Activated gamma-delta T cell treated with Interleukin-2 at 50 U/mL for 16 hours (primary cell): Measurements from ENCODE around the gene MAPKAPK5.
A peak's percentile ranks its signal among the peaks of the same experiment; 100 is the strongest.
"Not testable (repeated sequence)": the region's sequence is repeated elsewhere in the genome, so short reads cannot be mapped to it uniquely, and the experiment has no call there.

Experiments
- DNase-seq: peaks from one replicate; pipeline ENCODE4 v3.0.0-alpha.2; 2020

MAPKAPK5 gene

GRCh38 chr12:111828338-111828979 lies 13.6 kb upstream of the MAPKAPK5 start:
- no peak for DNase-seq

DNA sequence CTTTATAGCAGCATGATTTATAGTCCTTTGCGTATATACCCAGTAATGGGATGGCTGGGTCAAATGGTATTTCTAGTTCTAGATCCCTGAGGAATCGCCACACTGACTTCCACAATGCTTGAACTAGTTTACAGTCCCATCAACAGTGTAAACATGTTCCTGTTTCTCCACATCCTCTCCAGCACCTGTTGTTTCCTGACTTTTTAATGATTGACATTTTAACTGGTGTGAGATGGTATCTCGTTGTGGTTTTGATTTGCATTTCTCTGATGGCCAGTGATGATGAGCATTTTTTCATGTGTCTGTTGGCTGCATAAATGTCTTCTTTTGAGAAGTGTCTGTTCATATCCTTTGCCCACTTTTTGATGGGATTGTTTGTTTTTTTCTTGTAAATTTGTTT lies 12.4 kb upstream of the MAPKAPK5 start:
- DNase-seq = not testable (repeated sequence)

DNA sequence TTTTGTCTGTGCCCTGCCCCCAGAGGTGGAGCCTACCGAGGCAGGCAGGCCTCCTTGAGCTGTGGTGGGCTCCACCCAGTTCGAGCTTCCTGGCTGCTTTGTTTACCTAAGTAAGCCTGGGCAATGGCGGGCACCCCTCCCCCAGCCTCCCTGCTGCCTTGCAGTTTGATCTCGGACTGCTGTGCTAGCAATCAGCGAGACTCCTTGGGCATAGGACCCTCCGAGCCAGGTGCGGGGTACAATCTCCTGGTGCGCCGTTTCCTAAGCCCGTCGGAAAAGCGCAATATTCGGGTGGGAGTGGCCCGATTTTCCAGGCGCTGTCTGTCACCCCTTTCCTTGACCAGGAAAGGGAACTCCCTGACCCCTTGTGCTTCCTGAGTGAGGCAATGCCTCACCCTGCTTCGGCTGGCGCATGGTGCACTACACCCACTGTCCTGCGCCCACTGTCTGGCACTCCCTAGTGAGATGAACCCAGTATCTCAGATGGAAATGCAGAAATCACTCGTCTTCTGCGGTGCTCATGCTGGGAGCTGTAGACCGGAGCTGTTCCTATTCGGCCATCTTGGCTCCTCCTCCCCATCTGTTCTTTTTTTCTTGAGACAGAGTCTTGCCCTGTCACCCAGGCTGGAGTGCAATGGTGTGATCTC lies 7.2 kb upstream of the MAPKAPK5 start:
- DNase-seq = peak; percentile 34

DNA sequence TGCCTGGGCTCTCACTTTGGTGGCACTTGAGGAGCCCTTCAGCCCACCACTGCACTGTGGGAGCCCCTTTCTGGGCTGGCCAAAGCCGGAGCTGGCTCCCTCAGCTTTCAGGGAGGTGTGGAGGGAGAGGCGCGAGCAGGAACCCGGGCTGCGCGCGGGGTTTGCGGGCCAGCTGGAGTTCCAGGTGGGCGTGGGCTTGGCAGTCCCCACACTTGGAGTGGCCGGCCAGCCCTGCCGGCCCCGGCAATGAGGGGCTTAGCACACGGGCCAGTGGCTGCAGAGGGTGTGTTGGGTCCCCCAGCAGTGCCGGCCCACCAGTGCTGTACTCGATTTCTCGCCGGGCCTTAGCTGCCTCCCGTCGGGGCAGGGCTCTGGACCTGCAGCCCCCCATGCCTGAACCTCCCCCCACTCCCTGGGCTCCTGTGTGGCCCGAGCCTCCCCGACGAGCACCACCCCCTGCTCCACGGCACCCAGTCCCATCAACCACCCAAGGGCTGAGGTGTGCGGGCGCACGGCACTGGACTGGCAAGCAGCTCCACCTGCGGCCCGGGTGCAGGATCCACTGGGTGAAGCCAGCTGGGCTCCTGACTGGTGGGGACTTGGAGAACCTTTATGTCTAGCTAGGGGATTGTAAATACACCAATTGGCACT lies 6.4 kb upstream of the MAPKAPK5 start:
- DNase-seq = not testable (repeated sequence)

DNA sequence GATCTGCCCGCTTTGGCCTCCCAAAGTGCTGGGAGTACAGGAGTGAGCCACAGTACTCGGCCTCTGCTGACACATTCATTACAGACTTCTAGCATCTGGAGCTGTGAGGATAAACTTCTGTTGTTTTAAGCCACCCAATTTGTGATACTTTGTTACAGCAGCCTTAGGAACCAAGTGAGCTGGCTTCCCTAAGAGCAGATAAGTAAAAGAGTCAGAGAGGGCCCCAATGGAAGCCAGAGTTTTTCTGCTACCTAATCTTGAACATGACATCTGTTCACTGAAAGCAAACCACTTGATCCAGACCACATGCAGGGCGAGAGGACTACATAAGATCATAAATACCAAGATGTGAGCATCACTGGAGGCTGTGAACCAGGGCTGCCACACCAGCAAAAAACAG lies 3.7 kb upstream of the MAPKAPK5 start:
- no peak for DNase-seq

DNA sequence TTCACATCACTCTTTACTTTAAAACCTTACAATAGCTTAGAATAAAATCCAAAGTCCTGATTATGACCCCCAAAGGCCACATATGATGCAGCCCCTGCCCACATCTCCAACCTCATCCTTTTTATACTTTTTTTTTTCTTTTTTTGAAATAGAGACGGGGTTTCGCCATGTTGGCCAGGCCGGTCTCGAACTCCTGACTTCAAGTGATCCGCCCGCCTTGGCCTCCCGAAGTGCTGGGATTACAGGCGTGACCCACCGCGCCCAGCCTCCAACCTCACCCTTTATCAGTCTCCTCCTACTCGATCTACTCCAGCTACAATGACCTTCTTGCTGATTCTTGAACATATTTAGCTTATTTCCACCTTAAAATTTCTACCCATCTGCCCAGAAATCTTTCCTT lies 1.2 kb upstream of the MAPKAPK5 start:
- no peak for DNase-seq

GRCh38 chr12:111841236-111841749 lies 735 bp upstream of the MAPKAPK5 start:
- DNase-seq = peak; percentile 4

DNA sequence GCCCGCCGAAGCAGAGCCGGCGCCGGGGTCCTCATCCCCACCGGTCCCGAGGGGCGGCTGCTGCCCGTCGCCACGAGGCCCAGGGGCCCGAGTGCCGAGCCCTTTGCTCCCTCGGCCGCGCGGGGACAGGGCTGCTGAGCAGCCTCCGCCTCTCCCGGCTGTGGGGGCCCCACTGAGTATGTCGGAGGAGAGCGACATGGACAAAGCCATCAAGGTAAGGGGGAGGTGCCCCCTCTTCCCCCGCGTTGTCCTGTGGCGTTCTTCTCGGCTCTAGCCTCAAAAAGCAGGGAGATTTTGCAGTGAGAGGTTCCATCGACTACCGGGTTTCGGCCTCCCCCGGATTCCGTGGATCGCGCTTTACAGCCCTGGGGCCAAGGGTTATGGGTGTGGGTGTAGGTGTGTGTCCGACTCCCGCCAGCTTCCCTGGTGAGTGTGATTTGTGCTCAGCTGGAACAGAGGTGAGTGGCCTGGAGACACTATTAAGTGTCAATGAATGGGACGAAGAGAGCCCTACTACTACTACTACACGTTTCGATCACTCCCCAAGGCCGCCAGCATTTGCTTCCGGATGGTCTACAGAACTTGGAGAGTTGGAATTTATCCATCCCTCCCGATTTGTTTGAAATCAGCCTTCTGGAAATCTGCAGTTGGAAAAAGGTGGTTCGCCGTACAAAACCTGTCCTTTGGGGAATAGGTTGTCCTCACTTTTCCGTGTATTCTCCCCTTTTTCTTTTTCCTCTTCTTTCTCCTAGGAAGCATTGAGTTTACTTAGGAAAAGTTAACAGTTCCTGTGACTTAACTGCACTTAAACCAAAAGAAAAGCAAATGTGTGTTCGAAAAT lies 748 bp downstream of the MAPKAPK5 start:
- peak; percentile 28 for DNase-seq

DNA sequence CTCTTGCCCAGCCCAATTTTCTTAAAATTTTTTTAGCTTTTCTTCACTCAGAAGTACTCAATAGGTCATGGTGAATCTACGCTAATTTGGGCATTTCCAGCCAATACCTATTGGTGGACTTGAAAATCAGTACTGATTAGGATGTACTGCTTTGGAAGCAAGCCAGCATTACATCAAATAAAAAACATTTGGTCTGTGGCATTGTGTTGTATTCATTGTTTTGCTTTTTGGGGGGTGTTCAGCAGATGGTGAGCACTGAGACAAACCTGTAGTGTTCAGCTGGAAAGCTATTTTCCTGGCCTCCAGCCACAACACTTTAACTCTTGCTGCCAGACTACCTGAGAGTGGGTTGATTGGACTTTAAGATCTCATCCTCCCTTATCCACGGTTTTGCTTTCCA lies 4.0 kb downstream of the MAPKAPK5 start:
- DNase-seq = no peak

GRCh38 chr12:111850526-111850925 lies 8.5 kb downstream of the MAPKAPK5 start:
- no peak for DNase-seq

DNA sequence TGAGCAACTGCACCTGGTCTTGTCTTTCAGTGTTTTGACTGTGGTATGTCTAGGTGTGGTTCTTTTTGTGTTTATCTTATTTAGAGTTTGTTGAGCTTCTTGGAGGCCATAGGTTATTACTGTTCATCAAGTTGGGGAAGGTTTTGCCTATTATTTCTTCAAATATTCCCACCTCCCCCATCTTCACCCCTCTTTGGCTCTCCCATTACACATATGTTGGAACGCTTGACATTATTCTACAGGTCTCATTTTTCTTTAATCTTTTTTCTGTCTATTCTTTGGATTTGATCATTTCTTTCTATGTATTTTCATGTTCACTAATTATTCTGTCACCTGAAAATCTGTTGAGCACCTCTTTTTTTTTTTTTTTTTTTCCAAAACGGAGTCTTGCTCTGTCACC lies 16.2 kb downstream of the MAPKAPK5 start:
- DNase-seq = no peak

DNA sequence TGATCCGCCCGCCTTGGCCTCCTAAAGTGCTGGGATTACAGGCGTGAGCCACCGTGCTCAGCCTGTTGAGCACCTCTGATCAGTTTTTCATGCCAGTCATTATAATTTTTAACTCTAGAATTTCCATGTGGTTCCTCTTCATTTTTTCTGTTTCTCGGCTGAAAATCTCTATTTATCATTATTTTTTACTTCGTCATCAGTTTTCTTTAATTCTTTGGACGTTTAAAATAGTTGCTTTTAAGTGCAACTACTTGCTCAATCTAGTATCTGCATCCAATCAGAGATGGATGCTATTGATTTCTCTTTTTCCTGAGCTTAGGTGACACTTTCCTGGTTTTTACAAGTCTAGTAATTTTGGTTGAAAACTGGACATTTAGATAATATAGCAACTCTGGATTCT lies 16.8 kb downstream of the MAPKAPK5 start:
- DNase-seq = no peak

GRCh38 chr12:111864913-111865312 lies 22.9 kb downstream of the MAPKAPK5 start:
- no peak for DNase-seq

- no peak for DNase-seq
These were observed 25.5 kb downstream of the MAPKAPK5 start for GRCh38 chr12:111867531-111867930.

DNA sequence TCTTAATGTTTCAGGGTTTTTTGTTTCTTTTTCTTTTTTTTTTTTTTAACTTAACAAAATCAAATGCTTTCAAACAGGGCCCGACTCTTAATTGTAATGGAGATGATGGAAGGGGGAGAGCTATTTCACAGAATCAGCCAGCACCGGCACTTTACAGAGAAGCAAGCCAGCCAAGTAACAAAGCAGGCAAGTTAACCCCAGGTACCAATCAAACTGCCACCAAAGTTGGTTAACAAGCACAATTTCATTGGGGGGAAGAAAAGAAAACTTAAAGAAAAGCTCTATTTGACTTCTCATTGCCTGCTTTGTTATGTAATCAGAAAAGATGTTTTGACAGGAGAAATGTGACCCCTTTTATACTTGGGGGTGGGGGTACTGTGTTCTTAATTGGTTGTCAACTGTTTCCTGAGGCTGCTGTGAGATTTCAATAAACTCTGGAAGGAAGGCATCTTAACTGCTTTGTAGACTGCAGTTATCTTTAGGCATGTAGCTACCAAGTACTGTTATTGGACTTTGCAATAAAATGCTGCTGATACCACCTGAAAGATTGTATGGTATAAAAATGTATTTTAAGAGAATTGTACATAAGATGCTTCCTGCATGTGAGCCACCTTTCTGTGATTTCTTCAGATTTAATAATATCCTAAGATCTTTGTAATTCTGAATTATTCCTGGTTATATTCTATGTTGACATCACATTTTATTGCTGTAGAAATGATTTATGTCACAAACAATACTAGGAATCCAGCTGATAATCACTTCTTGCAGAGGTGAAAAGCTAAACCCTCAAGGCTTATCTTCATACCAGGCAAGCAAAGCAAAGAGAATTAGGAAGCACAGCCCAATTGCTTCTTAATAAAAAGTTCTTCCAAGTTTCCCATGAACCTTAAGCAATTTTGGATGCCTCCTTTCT lies 26.9 kb downstream of the MAPKAPK5 start:
- DNase-seq = no peak

DNA sequence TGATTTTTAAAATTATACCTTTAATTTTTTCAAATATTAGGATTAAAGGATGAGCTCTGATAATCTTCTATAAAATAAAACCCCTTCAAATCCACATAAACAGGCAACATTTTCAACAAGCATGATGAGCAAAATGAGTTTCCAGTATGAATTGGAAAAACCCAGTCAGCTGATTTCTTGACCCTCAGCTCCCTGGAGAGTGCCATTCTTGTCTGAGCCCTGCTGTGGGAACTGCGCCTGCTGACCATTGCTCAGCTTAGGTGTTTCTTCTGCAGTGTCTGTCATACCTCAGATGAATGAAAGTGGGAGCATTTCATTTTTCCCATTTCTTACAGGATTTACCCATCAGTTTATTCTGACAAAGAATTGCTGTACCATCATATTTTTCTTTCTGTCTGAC lies 27.6 kb downstream of the MAPKAPK5 start:
- DNase-seq = no peak

GRCh38 chr12:111870216-111870615 lies 28.2 kb downstream of the MAPKAPK5 start:
- no peak for DNase-seq

DNA sequence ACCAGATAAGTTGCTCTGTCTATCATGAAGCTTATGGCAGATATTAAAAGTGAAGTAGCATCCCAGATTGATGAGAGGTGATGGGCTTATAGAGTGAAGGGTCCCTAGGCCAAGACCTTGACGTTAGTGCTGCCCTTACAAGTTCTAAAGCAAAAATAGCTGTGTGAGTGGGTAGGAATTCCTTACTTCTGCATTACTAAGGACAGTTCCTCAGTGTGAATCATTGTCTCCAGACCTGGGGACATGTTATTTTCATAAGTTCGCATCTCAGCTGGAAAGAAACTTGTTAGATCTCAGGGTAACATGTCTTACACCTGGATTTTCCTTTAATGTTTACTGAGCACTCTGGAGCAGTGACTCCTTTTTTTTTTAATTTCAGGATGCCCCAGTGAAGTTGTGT lies 28.7 kb downstream of the MAPKAPK5 start:
- DNase-seq = no peak

DNA sequence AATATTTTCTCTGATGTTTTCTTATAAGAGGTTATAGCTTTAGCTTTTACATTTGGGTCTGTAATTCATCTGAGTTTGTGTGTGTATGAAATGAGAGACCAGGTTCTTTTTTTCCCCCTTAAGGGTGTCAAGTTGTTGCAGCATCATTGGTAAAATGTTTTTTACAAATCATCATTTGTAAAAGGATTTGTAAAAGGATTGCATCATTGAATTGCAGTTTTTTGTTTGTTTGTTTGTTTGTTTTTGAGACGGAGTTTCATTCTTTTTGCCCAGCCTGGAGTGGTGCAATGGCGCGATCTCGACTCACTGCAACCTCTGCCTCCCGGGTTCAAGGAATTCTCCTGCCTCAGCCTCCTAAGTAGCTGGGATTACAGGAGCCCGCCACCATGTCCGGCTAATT lies 31.1 kb downstream of the MAPKAPK5 start:
- no peak for DNase-seq

DNA sequence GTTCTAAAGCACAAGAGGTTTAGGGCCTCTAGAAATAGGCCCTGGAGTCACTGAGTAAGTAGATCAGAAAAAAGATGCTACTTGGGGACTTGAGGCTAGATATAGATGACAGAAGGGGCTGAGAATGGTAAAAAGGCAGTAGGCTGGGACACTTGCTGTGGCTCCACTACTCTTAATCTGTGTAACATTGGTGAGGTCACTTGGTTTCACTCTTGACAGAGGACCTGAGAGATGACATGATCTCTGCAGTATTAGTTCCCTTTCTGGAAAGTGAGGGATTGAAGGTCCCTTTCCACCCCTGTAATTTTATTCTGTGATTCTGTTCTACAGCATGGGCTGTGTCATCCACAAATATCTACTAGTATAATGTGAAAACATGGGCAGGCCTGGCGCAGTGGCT lies 39.7 kb downstream of the MAPKAPK5 start:
- DNase-seq = no peak

DNA sequence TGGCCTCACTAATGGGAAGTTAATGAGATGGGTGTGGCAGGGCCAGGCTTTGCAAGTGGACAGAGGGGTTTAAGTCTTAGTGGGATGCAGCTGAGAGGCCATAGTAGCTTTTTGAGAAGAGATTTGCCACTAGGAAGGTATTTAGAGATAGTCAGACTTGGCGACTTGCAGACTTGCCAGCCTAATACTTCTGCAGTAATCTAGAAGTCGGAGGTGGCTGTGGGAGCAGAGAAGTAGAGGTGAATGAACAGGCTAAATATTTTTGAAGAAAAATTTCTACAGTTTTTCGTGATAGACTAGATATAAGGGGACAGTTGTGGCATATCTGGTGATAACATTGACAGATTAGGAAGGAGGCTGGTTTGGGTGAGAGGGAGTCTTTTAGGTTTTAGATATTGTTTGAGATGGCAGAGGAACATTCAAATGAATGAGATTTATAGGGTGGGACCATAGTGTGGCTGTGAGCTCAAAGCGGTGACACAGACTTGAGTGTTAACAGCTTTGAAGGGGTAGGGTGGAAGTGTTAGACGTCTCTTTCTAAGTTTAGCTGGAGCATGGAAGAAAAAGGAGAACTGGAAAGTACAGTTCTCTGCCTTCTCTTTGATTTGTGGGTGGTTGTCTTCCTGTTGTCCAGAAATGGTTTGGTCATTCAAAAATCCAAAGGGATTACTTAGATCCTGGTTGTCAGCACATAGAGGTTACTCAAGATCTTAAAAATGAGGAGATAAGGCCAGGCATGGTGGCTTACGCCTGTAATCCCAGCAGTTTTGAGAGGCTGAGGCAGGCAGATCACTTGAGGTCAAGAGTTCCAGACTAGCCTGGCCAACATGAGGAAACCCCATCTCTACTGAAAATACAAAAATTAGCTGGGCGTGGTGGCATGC lies 44.9 kb downstream of the MAPKAPK5 start:
- DNase-seq = no peak
